NOMO-1 treated with dmso at 0.1 percent for 144 hours (cell line): ENCODE data around the gene VDAC2.

Experiments
- DNase-seq: peaks from one replicate; lab custom pipeline; 2025; ENCODE audit not compliant: unreplicated experiment; lab: John Stamatoyannopoulos, UW

Gene VDAC2

GRCh38 chr10:75247797-75248196, 37.2 kb downstream of the VDAC2 start:
- DNase-seq = no peak

- no peak for DNase-seq
Observed at GRCh38 chr10:75250934-75251333, 40.3 kb downstream of the VDAC2 start.

GRCh38 chr10:75253281-75254220, 43.0 kb downstream of the VDAC2 start:
- DNase-seq = no peak

- DNase-seq = no peak
Observed at GRCh38 chr10:75254739-75255138, 44.1 kb downstream of the VDAC2 start.

- DNase-seq = no peak
Observed at GRCh38 chr10:75260990-75261389, 50.4 kb downstream of the VDAC2 start.

- no peak for DNase-seq
Observed at GRCh38 chr10:75261813-75262705, 51.5 kb downstream of the VDAC2 start.

- DNase-seq = no peak
Observed at GRCh38 chr10:75263806-75264205, 53.2 kb downstream of the VDAC2 start.

GRCh38 chr10:75265856-75266255, 55.3 kb downstream of the VDAC2 start:
- no peak for DNase-seq

GRCh38 chr10:75266945-75267344, 56.3 kb downstream of the VDAC2 start:
- no peak for DNase-seq

- no peak for DNase-seq
Observed at GRCh38 chr10:75269605-75270004, 59.0 kb downstream of the VDAC2 start.

- DNase-seq = no peak
Observed at GRCh38 chr10:75272094-75272493, 61.5 kb downstream of the VDAC2 start.

GRCh38 chr10:75272896-75273295, 62.3 kb downstream of the VDAC2 start:
- no peak for DNase-seq

GRCh38 chr10:75276069-75276872, 65.7 kb downstream of the VDAC2 start:
- DNase-seq = no peak

GRCh38 chr10:75280236-75280635, 69.6 kb downstream of the VDAC2 start:
- DNase-seq = no peak
